ENCODE data around the gene SPAG6. TPM values are rescaled to one million over a fixed set of nuclear protein-coding genes. Genes with fewer than 3 reads are reported as not detected.

SPAG6 gene
- total and polyA plus RNA-seq, 9 of the 15 experiments (the other 6 are each of a cell fraction or from before 2014, with no cell fraction given) = 3.5 to 23.1 (median 11.8) TPM

DNA sequence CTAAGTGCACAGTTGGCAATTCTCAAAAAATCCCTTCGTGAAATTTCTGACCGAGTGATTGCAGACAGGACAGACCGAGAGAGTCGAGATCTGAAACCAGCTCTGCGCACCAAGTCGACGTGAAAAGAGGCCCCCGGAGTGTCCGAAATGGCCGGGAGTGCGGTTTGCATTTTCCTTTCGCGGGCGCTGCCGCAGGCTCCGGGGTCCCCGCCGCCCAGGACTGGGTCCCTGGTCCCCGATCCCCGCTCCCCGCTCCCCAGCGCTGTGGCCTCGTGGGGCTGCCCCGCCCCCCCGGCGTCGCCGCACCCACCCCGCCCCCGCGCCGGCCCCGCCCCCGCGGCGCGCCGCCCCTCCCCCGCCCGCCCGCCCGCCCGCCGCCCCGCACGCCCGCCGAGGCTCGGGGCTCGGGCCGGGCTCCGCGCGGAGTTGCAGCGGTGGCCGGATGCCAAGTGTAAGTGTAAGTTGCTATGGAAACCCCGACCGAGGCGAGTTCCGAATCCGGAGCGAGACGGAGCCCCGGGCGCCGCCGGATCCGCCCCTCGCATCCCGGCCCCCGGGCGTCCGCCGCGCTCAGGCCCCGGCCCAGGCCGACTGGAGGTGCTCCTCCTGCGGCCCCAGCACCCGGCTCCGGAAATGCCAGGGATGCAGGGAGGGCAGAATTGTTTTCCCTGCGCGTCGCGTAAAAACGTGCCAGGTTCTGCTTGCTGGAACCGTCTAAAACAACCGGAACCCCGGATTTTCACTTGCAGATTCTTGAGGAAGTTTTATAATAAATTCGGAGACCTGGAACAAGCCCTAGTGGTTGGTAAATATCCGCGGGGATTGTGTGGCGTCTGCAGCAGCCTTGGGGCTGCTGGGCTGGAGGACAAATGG is 19.8 kb upstream of the SPAG6 start (continued):
- TF ChIP-seq, protein P1, sequence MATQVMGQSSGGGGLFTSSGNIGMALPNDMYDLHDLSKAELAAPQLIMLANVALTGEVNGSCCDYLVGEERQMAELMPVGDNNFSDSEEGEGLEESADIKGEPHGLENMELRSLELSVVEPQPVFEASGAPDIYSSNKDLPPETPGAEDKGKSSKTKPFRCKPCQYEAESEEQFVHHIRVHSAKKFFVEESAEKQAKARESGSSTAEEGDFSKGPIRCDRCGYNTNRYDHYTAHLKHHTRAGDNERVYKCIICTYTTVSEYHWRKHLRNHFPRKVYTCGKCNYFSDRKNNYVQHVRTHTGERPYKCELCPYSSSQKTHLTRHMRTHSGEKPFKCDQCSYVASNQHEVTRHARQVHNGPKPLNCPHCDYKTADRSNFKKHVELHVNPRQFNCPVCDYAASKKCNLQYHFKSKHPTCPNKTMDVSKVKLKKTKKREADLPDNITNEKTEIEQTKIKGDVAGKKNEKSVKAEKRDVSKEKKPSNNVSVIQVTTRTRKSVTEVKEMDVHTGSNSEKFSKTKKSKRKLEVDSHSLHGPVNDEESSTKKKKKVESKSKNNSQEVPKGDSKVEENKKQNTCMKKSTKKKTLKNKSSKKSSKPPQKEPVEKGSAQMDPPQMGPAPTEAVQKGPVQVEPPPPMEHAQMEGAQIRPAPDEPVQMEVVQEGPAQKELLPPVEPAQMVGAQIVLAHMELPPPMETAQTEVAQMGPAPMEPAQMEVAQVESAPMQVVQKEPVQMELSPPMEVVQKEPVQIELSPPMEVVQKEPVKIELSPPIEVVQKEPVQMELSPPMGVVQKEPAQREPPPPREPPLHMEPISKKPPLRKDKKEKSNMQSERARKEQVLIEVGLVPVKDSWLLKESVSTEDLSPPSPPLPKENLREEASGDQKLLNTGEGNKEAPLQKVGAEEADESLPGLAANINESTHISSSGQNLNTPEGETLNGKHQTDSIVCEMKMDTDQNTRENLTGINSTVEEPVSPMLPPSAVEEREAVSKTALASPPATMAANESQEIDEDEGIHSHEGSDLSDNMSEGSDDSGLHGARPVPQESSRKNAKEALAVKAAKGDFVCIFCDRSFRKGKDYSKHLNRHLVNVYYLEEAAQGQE (IDR thresholded peaks at IDR 0.05; ENCODE audit: borderline replicate concordance) = no peak
- TF ChIP-seq, protein P1 (CRISPR knock-in tag; IDR thresholded peaks at IDR 0.05; ENCODE audit: low read depth) = no peak
- TF ChIP-seq ZNF668 (CRISPR knock-in tag; IDR thresholded peaks at IDR 0.05) (no peak), CBX1 (IDR thresholded peaks at IDR 0.05; ENCODE audit: low read depth) (no peak), SMAD3 (CRISPR knock-in tag; conservative IDR thresholded peaks at IDR 0.05) (no peak), SIN3A (IDR thresholded peaks at IDR 0.05; ENCODE audit: borderline replicate concordance in 2 of 2, control insufficient read depth in 1 of 2, low read depth in 2 of 2, low read length in 2 of 2) (peak in 1 of 2 experiments; percentile 62; a peak in 2 of 4 replicates), ZNF316 (IDR thresholded peaks at IDR 0.05) (0 out of 2 replicates have a peak, but pooled peaks have one; percentile 9), ZNF561 (CRISPR knock-in tag; conservative IDR thresholded peaks at IDR 0.05) (no peak), NR3C1 (CRISPR knock-in tag; IDR thresholded peaks at IDR 0.05) (no peak), TFAM (CRISPR knock-in tag; conservative IDR thresholded peaks at IDR 0.05) (no peak)
- TF ChIP-seq, protein P2, sequence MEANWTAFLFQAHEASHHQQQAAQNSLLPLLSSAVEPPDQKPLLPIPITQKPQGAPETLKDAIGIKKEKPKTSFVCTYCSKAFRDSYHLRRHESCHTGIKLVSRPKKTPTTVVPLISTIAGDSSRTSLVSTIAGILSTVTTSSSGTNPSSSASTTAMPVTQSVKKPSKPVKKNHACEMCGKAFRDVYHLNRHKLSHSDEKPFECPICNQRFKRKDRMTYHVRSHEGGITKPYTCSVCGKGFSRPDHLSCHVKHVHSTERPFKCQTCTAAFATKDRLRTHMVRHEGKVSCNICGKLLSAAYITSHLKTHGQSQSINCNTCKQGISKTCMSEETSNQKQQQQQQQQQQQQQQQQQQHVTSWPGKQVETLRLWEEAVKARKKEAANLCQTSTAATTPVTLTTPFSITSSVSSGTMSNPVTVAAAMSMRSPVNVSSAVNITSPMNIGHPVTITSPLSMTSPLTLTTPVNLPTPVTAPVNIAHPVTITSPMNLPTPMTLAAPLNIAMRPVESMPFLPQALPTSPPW (CRISPR knock-in tag; IDR thresholded peaks at IDR 0.05) = peak; percentile 94
- TF ChIP-seq, protein P3, sequence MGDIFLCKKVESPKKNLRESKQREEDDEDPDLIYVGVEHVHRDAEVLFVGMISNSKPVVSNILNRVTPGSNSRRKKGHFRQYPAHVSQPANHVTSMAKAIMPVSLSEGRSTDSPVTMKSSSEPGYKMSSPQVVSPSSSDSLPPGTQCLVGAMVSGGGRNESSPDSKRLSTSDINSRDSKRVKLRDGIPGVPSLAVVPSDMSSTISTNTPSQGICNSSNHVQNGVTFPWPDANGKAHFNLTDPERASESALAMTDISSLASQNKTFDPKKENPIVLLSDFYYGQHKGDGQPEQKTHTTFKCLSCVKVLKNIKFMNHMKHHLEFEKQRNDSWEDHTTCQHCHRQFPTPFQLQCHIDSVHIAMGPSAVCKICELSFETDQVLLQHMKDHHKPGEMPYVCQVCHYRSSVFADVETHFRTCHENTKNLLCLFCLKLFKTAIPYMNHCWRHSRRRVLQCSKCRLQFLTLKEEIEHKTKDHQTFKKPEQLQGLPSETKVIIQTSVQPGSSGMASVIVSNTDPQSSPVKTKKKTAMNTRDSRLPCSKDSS (IDR thresholded peaks at IDR 0.05; ENCODE audit: low read depth, partially characterized antibody) = no peak
- TF ChIP-seq, protein P4, sequence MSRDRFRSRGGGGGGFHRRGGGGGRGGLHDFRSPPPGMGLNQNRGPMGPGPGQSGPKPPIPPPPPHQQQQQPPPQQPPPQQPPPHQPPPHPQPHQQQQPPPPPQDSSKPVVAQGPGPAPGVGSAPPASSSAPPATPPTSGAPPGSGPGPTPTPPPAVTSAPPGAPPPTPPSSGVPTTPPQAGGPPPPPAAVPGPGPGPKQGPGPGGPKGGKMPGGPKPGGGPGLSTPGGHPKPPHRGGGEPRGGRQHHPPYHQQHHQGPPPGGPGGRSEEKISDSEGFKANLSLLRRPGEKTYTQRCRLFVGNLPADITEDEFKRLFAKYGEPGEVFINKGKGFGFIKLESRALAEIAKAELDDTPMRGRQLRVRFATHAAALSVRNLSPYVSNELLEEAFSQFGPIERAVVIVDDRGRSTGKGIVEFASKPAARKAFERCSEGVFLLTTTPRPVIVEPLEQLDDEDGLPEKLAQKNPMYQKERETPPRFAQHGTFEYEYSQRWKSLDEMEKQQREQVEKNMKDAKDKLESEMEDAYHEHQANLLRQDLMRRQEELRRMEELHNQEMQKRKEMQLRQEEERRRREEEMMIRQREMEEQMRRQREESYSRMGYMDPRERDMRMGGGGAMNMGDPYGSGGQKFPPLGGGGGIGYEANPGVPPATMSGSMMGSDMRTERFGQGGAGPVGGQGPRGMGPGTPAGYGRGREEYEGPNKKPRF (IDR thresholded peaks at IDR 0.05; ENCODE audit: low read depth, low read length) = no peak
